ENCODE data around the gene SPDYA. TPM values are rescaled to one million over a fixed set of nuclear protein-coding genes. Genes with fewer than 3 reads are reported as not detected.

SPDYA gene
- total and polyA plus RNA-seq, 2 of the 13 experiments (the other 11 are each of a cell fraction or from before 2014, with no cell fraction given): 0.32 to 0.75 TPM

GRCh38 chr2:28780496-28780895 lies 30.1 kb upstream of the SPDYA start:
- Histone ChIP-seq H3K4me1 (ENCODE audit: insufficient read depth, low read length) (peaks cover 6% of the 10 kb centered on the region; the same call in 1 of the 2 replicates), H3K27ac (ENCODE audit: extremely low read length, insufficient read depth, low read length) (no peak overlapping the region), H3K36me3 (replicated peaks in 1 of 2; ENCODE audit: control insufficient read depth in 1 of 2, insufficient read depth in 2 of 2, low read length in 2 of 2) (peaks cover 16 to 78% of the 10 kb centered on the region in 2 experiments), H3K27me3 (ENCODE audit: control insufficient read depth in 1 of 2, insufficient read depth in 2 of 2, low read length in 2 of 2) (no peaks in the 10 kb centered on the region), H4K20me1 (ENCODE audit: insufficient read depth, low read length) (peaks cover 15% of the 10 kb centered on the region), H3K79me2 (ENCODE audit: insufficient read depth, low read length) (peaks cover 15% of the 10 kb centered on the region), H2AFZ (ENCODE audit: low read length) (no peak overlapping the region), H3K9ac (ENCODE audit: insufficient read depth, low read depth, low read length) (no peak overlapping the region), H3K9me3 (ENCODE audit: low read length) (no peaks in the 10 kb centered on the region), H3K4me2 (ENCODE audit: low read depth, low read length) (no peak overlapping the region), H3K4me3 (replicated peaks in 1 of 3; ENCODE audit: insufficient read depth in 1 of 3, low read depth in 2 of 3, low read length in 3 of 3) (no peak overlapping the region)
- TF ChIP-seq KLF6 (CRISPR knock-in tag; IDR thresholded peaks at IDR 0.05) (no peak), NR2F2 (IDR thresholded peaks at IDR 0.05; ENCODE audit: borderline replicate concordance, low read depth) (no peak), SPEN (CRISPR knock-in tag; IDR thresholded peaks at IDR 0.05; ENCODE audit: low read depth) (no peak), CCAR2 (optimal IDR thresholded peaks at IDR 0.05; ENCODE audit: low read depth, low read length) (no peak), ZNF34 (CRISPR knock-in tag; IDR thresholded peaks at IDR 0.05; ENCODE audit: borderline replicate concordance) (no peak), SATB2 (CRISPR knock-in tag; IDR thresholded peaks at IDR 0.05) (no peak), MXI1 (IDR thresholded peaks at IDR 0.05; ENCODE audit: borderline replicate concordance, low read depth, low read length) (no peak), SETDB1 (CRISPR knock-in tag; IDR thresholded peaks at IDR 0.05; ENCODE audit: borderline replicate concordance) (no peak), PHF8 (CRISPR knock-in tag; IDR thresholded peaks at IDR 0.05) (no peak), ZNF567 (CRISPR knock-in tag; IDR thresholded peaks at IDR 0.05; ENCODE audit: borderline replicate concordance) (no peak)
- TF ChIP-seq, protein P1, sequence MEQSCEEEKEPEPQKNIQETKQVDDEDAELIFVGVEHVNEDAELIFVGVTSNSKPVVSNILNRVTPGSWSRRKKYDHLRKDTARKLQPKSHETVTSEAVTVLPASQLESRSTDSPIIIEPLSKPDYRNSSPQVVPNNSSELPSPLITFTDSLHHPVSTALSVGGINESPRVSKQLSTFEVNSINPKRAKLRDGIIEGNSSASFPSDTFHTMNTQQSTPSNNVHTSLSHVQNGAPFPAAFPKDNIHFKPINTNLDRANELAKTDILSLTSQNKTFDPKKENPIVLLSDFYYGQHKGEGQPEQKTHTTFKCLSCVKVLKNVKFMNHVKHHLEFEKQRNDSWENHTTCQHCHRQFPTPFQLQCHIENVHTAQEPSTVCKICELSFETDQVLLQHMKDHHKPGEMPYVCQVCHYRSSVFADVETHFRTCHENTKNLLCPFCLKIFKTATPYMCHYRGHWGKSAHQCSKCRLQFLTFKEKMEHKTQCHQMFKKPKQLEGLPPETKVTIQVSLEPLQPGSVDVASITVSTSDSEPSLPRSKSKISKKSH (CRISPR knock-in tag; IDR thresholded peaks at IDR 0.05; ENCODE audit: borderline replicate concordance): no peak
- ATAC-seq: no peak
- ChIA-PET POLR2A (interaction anchor here (1.1 kb wide), 1 partner anchor 29 kb away, joined by 3 read pairs; the partner anchor contains the start of gene PPP1CB), CTCF (ENCODE audit: low intra/inter-chr PET ratio, low total read pairs) (no interaction called here)
- in situ Hi-C loops (cut with HindIII; ENCODE audit: extremely low pct_ligation_motif_present, low pct_unique_long_range_greater_than_20kb): no loop called here
- intact Hi-C loops (cut with micrococcal nuclease; ENCODE audit: unreplicated experiment): no loop called here
- FAIRE-seq: no peak
- no peak for DNase-seq (ENCODE audit: low spot score)
- WGBS (ENCODE audit: low lambda C conversion rate): 97% methylated on average over 2 of the region's 2 CpGs
- no TSS peak for BruUV-seq (replicated peaks)

Measured in HepG2 (cell line).